Islet precursor cell (in vitro differentiated cells): ENCODE measurements around the gene GLP1R.
"Not testable (repeated sequence)": the region's sequence is repeated elsewhere in the genome, so short reads cannot be mapped to it uniquely, and the experiment has no call there.

Source experiments
- DNase-seq: peaks from one replicate; pipeline ENCODE4 v3.0.0-alpha.2; 2018

GLP1R gene

DNA sequence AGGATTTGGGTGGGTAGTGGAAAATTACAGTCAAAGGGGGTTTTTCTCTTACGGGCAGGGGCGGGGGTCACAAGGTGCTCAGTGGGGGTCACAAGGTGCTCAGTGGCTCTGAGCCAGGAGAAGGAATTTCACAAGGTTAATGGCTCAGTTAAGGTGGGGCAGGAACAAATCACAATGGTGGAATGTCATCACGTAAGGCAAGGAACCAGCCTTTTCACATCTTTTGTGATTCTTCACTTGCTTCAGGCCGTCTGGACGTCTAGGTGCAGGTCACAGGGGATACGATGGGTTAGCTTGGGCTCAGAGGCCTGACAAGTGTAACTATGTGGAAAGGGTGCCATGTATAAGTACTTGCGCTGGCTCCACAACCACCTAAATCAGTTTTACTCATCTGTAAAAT, 87.6 kb downstream of the GLP1R start:
- DNase-seq: not testable (repeated sequence)

DNA sequence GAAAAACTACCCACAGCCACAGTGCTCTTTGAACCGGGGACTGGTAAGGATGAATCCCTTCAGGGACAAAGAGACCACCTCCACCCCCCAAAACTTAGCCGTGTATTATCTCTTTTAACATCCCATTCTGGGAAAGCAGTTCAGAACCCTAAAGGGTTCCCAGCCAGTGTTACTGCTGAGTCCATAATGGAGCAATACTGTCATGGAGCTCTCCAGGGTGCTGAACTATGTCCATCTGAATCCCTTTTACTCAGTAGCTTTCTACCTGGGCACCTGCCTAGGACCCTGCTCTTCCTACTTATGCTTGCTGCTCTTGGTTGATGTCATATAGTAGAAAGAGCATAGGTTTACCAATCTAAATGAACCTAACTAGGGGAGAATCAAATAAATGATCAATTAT, 88.7 kb downstream of the GLP1R start:
- DNase-seq: peak; percentile 71
